ENCODE data around the gene BEAN1.

The BEAN1 gene

GRCh38 chr16:66421891-66422290 lies 5.2 kb upstream of the BEAN1 start:
- no peak for DNase-seq

GRCh38 chr16:66422366-66422765 lies 4.7 kb upstream of the BEAN1 start:
- DNase-seq: no peak

- DNase-seq: no peak
Measured at GRCh38 chr16:66423177-66423576, 3.9 kb upstream of the BEAN1 start.

- DNase-seq: no peak
Measured at GRCh38 chr16:66425651-66426050, 1.4 kb upstream of the BEAN1 start.

DNA sequence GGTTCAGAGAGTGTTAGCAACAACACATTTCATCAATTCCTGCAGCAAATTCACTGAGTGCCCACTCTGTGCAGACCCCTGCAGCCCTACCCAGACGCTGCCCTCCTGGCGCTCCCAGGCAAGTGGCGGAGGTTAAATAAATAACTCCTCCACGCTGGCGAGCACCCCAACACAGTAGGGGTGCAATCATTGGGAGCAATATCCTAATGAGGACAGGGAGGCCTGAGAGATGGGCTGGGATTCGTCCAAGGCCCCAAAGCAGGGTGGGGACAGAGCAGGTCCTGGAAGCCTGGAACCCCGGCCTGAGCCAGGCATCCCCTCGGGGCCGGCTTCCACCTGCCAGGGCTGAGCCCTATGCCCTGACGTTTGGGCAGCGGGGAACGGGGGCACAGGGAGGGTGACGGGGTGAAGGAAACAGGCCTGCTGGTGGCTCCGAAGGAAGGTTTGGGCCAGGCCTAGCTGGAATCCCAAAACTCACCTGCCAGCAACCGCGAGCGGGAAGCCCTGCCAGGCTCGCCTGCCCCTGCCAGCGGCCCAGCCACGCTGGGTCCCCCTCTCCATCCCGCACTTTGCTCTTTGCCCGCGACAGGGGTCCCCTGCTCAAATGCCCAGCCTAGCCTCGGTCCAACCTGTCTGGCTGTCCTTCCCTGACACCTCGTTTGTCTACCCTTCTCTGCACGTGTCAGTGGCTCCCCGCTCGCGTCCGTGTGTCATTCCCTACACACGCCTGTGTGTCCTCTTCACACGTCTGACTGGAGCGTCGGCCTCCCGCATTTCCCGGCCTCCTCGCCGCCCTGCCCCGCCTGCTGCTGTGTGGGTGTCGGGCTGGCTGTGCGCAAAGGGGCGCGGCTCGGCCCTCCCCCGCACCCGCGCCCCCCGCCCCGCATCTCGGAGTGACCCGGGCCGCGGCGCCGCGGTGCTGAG lies 721 bp upstream of the BEAN1 start:
- DNase-seq: no peak

DNA sequence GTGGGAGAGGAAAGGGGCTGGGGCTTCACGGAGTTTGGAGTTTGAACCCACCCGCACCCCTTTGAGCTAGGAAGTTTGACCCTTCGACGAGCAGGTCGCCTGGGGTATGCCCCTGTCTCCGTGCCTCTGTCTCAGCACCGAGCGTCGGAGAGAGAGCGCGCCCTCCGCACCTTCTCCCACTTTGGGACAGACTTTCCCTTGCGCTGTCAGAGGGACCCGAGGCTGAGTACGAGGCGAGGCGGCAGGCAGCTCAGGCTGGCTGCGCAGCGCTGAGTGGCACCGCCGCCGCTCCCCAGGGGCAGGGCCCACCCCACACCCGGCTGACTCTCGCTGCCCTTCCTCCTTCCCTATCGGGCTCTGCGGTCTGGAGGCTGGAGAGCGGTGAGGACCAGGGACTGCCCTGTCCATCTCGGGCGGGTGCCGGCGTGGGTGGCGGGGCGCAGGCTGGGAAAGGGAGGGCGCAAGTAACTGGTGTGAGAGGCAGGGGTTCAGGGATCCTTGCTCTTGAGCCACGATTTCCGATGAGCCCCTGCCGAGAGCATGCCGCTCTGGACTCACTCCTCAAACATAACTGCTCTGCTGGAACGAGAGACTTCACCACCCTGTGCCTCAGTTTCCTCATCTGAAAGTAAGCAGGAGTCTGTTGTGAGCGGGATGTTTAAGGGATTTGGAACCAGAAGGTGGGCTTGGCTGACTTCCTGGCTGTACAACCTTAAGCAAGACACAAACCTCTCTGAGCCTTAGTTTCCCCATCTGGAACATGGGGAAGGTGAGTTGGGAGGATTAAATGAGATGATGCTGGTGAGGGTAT lies 981 bp downstream of the BEAN1 start:
- no peak for DNase-seq

DNA sequence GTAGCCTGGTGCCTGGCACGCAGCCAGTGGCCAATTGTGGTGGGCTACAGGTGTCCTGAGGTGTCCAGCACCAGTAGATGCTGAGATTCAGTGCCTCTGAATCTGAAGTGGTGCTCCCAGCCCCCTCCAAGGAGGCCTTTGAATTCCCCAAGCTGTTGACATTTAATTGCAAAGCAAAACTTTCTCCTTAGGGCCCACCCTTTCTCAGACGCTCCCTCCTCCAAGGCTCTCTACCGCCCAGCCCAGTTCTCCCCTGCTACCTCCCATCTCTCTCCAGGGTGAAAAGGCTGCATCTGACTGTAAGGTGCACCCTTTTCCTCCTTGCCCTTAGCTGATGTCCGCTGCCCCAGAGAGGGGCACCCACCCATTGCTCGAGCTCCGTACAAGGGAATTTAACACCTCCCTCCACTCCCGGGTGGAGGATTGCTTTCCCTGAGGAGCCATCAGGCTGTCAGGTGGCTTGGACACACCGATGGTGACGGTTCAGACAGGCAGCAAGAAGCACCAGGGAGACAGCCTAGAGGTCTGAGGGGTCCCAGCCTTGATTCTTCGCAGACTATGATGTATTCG lies 1.7 kb downstream of the BEAN1 start:
- DNase-seq: no peak

GRCh38 chr16:66429290-66429962 lies 2.3 kb downstream of the BEAN1 start:
- no peak for DNase-seq

- DNase-seq: no peak
Measured at GRCh38 chr16:66430214-66430613, 3.1 kb downstream of the BEAN1 start.

DNA sequence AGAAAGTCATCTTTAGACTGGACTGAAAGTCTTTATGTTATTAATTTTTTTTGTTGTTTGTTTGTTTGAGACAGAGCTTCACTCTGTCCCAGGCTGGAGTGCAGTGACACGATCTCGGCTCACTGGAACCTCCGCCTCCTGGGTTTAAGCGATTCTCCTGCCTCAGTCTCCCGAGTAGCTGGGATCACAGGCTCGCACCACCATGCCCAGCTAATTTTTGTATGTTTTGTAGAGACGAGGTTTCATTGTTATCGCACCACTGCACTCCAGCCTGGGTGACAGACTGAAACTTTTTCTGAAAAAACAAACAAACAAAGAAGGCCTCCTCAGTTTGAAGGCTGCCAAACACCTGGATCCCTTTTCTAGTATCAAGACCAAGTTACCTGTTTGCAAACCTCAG lies 4.7 kb downstream of the BEAN1 start:
- no peak for DNase-seq

DNA sequence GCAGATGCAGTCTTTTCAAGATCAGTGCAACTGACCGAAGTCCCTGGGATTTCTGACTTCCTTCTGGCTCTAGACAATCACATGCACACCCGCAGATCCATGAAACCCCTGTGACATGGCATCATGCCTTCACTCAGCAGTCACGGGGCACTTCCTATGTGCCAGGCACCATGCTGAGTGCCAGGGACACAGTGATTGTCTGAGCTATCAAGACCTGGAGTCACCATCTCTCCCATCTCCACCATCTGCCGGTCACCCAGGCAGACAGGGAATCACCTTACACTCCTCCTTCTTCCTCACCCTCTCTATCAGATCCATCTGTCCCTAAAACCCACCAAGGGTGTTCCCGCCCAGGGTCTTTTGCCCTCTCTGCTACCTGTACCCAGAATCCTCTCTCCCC lies 5.3 kb downstream of the BEAN1 start:
- DNase-seq: no peak

DNA sequence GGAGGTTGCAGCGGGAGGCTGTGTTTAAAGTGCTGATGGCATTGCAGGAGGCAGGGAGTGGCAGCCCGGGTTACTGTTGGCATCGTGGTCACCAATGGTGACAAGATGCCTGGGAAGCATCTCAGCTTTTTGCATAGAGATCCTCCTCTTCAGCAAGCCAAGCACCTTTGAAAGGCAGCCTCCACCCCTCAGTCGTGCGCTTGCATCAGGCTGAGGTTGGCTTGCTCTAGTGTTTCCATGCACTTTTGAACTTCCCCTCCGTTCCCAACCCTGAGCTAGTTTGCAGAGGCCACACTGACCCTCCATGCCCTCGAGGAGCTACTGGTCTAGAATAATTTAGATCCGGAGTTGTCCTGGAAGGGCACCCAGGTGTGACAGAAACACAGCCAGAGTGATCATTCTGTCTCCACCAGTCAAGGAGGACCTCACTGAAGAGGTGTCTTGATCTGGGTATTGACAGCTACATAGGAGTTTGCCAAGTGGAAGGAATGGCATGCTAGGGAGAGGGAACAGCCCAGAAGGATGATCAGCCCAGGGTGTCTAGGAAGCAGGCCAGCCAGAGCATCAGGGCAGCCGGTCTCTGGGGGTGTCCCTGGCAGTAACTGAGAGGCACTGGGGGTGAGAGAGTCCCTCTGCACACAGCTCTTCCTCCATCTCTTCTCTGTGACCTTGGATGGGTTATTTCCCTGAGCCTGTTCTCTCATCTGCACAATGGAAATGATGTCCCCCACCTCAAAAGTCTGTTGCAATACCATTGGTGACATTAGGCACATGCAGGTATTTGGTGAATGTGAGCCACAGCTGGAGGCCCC lies 7.7 kb downstream of the BEAN1 start:
- DNase-seq: no peak

DNA sequence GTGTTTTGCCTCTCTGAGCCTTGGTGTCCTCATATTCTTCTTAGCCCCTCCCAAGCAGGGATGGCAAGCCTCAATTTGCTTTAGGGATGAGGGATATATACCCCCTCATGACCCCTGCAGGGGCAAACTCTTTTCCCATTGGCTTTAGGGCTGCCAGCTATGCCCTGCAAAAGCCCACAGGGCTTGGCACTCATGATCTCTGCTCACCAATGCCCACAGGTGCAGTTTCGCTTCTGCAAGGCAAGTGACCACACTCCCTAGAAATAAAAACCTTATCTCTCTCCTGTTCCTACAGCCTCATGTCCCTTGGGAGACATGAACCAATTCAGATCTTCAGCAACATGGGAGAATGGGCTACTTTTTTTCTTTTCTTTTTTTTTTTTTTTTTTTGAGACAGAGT lies 8.8 kb downstream of the BEAN1 start:
- DNase-seq: no peak

GRCh38 chr16:66437391-66437945 lies 10.4 kb downstream of the BEAN1 start:
- DNase-seq: no peak

DNA sequence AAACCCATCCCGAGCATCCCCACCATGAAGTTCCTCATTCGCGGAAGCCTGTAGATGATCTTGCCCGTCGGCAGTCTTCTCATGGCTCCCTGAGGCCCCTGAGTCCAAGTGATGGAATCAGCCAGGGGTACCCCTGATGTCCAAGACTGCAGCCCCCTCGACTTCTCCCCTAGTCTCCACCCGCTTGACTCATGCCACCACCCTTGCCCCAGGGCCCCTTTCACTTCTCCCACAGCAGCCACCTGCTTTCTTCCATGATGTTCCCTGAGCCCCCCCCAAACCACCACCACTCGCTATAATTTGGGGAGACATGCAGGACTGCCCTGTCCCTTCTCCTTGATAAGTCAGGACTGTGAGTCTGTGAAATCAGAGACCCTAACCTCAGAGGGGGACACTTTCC lies 11.4 kb downstream of the BEAN1 start:
- no peak for DNase-seq

- DNase-seq: no peak
Measured at GRCh38 chr16:66439051-66439730, 12.1 kb downstream of the BEAN1 start.

DNA sequence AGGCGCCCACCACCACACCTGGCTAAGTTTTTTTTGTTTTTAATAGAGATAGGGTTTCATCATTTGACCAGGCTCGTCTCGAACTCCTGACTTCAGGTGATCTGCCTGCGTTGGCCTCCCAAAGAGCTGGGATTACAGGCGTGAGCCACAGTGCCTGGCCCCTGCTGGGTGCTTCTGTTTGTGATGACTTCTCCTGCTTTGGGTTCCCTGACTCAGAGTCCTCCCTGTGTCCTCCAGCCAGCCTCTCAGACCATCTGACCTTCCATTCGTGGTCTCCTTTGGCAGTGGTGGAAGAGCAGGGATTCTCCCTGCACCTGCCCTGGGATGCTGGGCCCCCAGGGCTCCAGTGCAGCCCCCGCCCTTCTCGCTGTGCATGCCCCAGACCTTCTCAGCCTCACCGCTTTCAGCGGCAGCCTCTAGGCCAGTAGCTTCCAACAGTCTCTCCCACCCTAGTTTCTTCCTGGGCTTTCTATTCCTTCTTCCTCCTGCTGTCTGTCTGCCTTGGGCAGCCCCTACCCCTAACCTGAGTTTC lies 13.2 kb downstream of the BEAN1 start:
- no peak for DNase-seq

GRCh38 chr16:66440970-66441369 lies 13.9 kb downstream of the BEAN1 start:
- no peak for DNase-seq

- DNase-seq: no peak
Measured at GRCh38 chr16:66441586-66442375, 14.7 kb downstream of the BEAN1 start.

Data from DMS 273 treated with DMSO at 0.1 percent for 48 hours (cell line).